HG03045 (cell line): ENCODE results near the gene PPIA.

Experiments used
- ATAC-seq: cut with Tn5 transposase; IDR thresholded peaks from one replicate; pipeline ENCODE4 v1.9.1; 2021; ENCODE audit warnings: mild to moderate bottlenecking, moderate library complexity; ENCODE audit not compliant: unreplicated experiment

PPIA gene

DNA sequence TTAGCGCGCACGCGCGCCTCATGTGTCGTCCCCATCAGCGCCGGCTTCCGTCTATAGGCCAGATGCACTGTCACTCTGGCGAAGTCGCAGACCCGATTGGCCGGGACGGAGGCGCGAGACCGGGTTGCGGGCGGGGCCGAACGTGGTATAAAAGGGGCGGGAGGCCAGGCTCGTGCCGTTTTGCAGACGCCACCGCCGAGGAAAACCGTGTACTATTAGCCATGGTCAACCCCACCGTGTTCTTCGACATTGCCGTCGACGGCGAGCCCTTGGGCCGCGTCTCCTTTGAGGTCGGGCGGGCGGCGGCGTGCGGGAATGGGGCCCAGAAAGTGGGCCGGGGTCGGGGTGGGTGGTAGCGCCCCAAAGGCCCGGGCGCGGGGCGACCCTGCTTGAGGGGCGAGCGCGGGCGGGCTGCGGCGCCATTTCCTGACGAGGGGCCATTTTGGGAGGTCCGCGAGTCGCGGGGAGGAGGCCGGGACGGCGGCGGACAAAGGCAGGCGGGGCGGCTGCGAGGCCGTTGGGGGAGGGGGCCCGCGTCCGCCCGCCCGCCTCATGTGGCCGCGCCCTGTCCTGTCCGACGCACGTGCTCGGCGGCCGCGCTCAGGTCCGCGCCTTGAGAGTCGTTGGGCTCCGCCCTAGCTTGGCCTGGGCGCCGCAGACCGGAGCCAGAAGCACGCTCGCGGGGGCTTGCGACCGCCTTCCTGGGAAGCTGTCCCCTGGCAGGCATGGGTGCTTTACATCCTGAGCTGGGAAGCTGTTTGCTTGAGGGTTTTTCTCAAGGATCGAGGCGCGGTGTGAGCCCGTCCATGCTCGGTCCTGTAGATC is at the start of gene PPIA:
TSS of gene PPIA (plus strand) at position 178 of the 825 bp plus-strand sequence. CDS start at position 222, 44 bp downstream.
- ATAC-seq = peak; percentile 89

DNA sequence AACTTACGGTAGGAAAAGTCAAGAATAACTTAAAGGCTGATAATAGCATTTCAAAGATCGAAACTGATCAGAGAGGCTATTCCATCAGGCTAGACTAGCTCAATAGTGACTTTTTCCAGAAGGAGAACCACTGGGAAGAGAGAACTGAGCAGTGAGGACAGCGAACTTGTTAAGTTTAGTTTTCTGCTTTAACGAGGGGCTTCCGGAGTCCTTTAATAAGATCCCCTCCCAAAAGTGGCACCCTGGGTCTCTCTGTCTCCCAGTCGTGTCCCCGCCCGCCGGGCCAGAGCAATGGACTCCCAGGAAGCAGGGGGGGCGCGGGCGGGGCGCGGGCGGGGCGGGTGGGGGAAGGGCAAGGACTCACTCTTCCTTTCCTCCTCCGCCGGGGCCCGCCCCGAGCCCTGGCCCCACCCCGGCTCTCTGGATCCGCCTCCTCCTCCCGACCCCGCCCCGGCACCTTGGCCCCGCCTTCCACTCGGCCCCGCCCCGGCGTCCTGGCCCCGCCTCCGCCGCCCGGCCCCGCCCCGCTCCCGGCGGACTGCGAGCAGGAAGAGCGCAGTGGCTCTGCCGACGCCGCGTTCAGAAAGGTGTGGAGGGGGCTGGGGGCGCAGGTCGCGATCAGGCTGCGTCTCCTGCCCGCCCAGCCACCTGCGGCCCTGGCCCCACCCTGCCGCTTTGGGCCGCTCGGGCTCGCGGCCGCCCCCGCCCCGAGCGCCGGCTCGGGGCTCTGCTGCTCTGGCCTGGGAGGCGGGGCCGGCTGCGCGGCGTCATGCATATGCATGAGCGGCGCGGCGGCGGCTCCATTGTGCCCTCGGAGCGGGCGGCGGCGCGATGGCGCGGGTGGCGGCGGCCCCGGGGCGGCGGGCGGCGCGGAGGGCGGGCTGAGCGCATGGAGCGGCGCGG is 48.2 kb upstream of the PPIA start, which contains the start of gene ZMIZ2:
TSS of gene ZMIZ2 (plus strand) at position 803 of the 903 bp plus-strand sequence. CDS start 7,403 bp downstream, outside the sequence.
- ATAC-seq = peak; percentile 73

DNA sequence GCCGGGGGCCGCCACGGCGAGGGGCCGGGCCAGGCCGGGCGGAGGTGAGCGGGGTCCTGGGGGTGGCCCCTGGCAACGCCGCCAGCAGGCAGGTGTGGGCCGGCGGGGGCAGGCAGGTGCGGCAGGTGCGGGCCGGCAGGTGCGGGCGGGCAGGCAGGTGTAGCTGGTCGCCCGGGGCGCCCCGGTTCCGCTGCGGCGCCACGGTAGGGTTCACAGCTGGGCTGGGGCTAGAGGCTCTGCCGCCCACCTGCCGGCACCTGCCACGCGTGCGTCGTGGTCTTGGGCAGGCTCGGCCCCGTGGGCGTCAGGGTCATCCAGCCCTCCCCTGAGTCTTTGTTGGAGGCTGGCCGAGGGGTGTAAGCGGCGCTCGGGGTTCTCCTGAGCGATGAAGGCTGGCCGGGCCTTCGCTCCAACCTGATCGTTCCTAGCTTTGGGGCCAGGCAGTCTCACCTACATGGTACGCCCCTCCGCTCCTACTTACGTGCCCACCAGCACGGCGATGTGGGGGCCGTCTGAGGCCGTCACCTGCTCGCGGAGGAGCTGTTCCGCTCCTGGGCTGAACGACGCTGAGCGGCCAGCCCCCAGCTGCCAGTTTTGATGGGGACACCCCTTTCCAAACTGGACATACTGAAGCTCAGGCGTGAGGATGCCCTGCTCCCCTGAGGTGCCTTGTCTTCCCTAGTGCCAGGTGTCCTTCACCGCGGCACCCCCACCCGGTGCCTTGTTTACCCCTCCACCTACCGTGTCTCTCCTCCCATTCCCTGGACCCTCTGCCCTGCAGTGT is 47.3 kb upstream of the PPIA start:
- ATAC-seq = peak; percentile 18

DNA sequence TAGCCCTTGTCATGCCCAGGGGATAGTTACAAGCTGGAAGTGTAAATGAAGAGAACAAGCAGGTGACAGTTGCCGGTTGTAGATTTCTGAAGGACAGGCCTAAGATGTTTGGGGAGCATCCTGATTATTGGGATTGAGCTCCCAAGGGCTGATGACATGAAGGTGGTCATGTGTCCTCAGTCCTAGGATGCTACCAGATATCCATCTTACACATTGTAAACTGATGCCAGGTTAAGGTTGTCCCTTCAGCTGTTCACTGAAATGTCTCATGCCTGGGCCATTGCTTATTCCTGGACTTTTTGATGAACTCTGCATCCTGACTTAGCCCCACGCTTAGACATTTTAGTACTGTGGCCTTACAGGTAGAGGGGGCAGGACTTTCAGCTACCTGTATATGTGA is 46.5 kb upstream of the PPIA start:
- ATAC-seq = no peak

DNA sequence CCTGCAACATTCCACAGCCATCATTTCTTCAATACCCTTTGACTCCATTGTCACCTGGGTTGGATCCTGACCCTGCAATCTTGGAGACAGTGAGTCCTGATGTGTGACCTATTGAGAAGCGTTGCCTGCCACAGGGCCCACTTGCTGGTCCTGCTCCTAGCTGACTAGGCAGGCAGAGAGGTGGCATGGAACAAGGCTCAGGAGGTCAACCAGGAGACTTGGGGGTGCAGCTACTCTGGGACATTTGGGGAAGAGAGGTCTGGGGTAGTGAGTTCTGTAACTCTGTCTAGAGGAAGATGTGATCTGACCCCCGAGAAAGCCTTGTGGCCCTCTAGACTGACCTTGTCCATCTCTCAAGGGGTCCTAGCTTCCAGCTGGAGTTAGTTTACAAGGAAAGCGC is 46.1 kb upstream of the PPIA start:
- ATAC-seq = no peak

DNA sequence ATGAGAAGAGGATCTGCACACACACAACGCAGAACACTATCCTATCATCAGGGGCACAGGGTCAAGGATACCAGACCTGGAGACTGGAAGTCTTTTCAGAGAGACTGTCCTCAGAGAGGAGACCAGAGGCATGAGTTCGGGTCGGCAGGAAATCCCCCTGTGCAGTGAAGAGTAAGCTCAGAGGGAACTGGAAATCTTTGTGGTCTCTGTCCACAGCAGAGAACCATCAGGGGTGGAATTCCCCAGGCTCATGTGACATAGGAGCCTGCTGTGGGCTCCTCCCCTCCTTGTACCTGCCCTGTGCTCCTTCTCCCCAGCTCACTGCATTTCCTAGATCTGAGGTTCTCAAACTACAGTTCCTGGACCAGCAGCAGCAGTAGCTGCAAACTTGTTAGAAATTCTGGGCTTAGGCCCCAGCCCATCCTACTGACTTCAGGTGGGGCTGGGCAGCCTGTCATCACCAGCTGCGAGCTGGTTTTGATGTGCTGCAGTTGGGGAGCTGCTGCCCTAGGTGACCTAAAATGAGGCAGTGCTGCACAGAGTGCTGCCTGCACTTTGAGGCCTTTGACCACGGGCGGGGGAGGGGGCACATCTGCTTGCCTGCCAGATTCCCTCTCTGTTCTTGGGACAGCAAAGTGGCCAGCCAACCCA is 45.4 kb upstream of the PPIA start:
- peak; percentile 59 for ATAC-seq

DNA sequence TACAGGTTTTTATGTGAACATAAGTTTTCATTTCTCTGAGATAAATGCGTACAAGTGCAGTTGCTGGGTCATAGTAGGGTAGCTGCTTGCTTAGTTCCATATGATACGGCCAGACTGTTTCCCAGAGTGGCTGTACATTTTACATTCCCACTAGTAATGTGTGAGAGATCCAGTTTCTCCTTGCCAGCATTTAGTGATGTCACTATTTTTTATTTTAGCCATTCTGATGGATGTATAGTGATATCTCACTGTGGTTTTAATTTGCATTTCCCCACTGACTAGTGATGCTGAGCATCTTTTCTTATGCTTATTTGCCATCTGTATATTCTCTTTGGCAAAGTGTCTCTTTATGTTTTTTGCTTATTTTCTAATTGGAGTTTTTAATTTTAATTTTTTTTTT is 43.7 kb upstream of the PPIA start:
- ATAC-seq = no peak

DNA sequence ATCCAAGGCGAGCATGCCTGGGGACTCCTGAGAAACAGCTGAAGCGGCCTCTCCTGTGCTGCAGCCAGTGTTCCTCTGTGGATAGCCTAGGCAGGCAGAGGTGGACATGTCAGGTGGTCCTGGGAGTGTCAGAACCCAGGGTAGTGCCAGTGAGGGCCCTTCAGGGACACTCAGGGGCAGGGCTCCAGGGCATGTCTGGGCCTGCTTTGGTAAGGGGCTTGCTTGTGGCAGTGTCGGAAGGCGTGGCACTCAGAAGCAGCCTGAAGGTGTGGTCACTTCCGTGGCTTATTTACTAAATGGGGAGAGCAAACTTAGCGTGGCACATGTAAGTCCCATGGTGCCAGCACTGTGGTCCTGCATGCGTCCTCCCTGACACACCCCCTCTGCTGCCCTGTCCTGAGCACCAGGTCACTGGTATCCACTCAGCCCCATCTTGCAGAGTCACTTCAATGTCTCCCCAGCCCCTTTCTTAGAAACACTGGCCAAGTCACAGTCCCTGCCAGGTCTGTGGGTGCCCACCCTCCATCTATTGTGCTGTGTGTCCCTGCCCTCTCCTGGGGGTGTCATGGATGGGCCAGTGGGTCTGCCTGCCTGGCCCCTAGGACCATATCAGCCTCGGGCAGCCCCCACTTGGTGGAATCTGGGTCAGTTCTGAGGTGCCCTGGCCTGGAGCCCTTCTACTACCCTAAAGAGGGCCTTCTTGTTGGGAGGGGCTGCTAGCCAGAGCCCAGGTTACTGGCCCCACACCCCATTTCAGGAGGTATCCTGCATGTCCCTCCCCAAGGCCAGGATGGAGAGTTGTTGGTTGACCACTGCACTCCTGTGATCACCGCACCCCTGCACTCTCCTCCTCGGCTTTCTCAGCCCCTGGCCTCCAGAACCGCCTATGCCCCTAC is 41.4 kb upstream of the PPIA start:
- no peak for ATAC-seq

DNA sequence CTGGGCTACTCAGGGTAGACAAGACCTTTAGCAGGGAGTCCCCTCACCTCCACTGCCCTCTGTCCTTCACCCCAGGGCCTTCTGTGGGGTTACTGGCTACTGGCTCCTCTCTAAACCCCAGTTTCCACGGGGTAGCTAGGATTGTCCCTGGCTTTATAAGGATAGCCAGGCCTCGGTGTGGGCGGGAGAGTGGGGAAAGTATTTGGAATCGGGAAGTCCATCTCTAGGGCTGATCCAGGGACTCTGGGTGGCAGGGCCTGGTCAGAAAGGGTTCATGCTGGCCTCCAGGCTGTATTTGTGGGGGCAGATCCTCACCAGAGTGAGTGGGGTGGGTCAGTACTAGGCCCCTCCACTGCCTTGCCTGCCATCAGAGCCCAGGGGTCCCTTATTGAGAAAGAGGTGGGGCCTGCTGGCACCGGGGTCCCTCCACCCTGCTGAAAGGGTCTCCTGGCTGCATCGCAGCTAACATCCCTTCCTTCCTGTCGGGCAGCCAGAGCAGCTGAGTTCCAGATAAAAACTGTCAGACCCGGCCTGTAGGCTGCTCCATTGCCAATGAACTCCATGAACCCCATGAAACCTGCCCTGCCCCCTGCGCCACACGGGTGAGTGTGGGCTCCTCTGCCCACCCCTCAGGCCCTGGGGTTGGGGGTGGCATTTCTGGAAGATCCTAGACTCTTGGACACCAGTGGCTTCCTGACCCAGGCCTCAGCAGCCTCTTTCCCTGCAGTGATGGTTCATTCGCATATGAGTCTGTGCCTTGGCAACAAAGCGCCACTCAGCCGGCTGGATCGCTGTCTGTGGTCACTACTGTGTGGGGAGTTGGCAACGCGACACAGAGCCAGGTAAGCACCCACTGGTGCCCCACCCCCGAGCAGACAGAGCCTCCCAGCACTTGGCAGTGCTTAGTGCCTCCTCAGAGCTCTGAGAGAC is 40.5 kb upstream of the PPIA start:
- no peak for ATAC-seq

DNA sequence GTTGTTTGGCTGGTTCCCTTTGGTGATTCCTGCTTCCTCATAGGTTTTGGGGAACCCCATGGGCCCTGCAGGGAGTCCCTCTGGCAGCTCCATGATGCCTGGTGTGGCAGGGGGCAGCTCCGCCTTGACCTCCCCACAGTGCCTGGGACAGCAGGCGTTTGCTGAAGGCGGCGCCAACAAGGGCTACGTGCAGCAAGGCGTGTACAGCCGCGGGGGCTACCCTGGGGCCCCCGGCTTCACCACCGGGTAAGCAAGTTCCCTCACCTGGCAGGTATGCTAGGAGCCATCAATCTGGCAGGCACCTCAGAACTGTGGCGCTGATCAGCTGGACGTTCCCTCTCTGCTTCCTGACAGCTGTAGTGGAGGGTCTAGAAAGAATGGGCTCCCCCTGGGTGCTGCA is 39.6 kb upstream of the PPIA start:
- ATAC-seq = no peak

DNA sequence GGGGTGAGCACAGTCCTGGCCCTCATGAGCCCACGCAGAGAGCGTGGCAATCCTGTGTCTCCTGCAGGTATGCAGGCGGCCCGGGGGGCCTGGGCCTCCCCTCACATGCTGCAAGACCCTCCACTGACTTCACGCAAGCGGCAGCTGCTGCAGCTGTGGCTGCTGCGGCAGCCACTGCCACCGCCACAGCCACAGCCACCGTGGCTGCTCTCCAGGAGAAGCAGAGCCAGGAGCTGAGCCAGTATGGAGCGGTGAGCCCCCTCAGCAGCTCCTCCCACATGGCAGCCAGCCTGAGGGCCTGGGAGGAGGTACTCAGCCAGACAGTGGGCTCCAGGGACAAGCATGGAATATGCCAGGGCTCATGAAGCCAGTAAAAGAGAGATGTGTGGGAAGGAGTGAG is 39.2 kb upstream of the PPIA start:
- no peak for ATAC-seq

DNA sequence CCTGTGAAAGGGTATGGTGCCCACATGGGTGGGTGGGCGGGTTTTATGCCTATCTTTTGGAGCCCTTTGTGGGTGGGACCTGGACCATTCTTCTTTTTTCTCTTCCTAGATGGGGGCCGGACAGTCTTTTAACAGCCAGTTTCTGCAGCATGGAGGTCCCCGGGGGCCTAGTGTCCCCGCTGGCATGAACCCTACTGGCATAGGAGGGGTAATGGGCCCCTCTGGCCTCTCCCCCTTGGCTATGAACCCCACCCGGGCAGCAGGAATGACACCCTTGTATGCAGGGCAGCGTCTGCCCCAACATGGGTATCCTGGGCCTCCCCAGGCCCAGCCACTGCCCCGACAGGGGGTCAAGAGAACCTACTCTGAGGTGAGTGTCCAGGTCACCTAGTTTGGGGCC is 38.7 kb upstream of the PPIA start:
- no peak for ATAC-seq

DNA sequence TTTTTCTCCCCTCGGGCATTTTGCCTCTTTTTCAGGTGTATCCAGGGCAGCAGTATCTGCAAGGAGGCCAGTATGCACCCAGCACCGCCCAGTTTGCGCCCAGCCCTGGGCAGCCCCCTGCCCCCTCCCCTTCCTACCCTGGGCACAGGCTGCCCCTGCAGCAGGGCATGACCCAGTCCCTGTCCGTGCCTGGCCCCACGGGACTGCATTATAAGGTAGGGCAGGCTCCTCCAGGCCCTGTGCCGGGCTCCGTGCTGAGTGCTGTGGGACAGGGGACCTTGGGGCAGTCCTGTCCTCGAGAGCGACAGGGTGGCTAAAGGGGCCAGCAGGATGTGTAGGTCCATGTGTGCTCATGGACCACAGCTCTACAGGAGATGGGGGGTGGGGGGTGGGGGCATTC is 37.2 kb upstream of the PPIA start:
- no peak for ATAC-seq

DNA sequence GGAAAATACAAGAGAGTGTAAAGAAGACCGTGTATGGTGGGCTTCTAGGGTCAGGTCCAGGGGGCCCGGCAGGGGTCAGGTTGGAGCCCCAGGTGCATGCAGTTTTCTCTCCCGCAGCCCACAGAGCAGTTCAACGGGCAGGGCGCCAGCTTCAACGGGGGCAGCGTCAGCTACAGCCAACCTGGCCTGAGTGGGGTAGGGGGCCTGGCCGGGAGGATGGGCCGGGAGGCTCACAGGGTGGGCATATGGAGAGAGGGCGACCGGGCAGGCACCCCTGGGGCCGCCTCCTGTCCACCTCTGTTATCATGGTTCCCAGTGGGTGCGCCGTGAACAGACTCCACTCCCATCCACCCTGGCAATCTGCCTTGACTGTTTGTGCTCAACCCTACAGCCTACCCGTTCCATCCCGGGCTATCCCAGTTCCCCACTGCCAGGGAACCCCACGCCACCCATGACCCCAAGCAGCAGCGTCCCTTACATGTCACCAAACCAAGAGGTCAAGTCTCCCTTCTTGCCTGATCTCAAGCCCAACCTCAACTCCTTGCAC is 36.4 kb upstream of the PPIA start:
- no peak for ATAC-seq

DNA sequence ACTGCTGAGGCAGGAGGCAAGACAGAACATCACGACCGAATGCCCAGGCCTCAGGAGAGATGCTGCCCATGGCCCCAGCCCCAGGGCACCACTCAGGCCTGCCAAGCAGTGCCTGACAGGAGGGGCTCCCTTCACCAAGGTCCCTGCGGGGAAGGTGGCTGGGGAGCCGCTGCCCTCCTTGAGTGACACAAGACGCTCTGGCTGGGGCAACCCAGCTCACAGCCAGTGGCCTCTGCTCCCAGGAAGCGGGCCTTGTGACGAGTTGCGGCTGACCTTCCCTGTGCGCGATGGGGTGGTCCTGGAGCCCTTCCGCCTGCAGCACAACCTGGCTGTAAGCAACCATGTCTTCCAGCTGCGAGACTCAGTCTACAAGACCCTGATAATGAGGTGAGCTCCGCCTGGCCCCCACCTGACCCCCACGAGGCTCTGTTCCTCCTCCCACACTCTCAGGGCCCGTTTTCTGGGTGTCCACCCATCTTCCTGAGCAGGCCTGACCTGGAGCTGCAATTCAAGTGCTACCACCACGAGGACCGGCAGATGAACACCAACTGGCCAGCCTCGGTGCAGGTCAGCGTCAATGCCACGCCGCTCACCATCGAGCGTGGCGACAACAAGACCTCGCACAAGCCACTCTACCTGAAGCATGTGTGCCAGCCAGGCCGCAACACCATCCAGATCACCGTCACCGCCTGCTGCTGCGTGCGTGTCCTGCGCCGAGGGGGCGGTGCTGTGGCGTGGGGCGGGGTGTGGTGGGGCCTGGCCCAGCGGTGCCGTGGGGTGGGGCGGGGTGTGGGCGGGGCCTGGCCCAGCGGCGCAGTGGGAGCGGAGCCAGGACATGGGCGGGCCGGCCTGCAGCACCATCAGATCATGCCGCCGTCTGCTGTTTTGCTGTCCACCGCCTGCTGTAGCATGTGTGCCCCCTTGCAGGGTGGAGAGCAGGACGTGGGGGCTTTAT is 35.0 kb upstream of the PPIA start:
- ATAC-seq = no peak

DNA sequence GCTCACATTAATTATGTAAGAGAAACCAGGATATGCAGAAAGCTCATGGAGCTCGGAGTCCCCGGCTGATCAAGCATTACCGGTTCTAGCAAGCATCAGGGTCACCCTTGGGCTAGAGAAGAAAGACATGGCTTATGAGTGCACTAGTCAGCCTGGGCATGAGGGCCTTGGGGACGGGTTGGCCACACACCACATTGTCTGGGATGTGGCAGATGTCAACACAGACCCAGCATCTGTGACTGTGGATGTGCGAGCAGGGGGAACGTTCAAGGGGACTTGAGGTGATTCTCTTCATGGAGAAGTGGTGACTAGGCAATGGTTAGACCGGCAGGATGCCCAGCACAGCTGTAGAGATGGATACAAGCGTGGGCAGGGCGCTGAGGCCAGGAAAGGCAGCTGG is 34.2 kb upstream of the PPIA start:
- no peak for ATAC-seq
